Mesenteric fat pad (tissue), 1 donor: ENCODE results near the gene MT1G. TPM values are rescaled to one million over a fixed set of nuclear protein-coding genes. Genes with fewer than 3 reads are reported as not detected.
"Not testable (repeated sequence)": the region's sequence is repeated elsewhere in the genome, so short reads cannot be mapped to it uniquely, and the experiment has no call there.

Source experiments
- DNase-seq: peaks from one replicate; pipeline ENCODE4 v3.0.0-alpha.2; 2020; ENCODE audit warnings: low spot score
- long read RNA-seq: library from polyadenylated mRNA; unstranded; transcript quantifications from one replicate; pipeline ENCODE4 v2.0.0, GENCODE V29; 2020
- total RNA-seq: library from RNA; stranded (reverse); fragmentation: NEBNext Ultra II Directional; extraction: Animal tissue kit (Norgen Biotek cat#: 25700); gene quantifications from one replicate; pipeline ENCODE4 v1.2.1, GENCODE V29; 2021
- donor health status: DM: yes; HTN: yes; CAD: no.

MT1G gene
- 41.5 TPM for total RNA-seq
- long read RNA-seq, partial matches to known transcripts: 0 of 9 reads
- long read RNA-seq, other reads (novel, unspliced or antisense): 9 of 9 reads

DNA sequence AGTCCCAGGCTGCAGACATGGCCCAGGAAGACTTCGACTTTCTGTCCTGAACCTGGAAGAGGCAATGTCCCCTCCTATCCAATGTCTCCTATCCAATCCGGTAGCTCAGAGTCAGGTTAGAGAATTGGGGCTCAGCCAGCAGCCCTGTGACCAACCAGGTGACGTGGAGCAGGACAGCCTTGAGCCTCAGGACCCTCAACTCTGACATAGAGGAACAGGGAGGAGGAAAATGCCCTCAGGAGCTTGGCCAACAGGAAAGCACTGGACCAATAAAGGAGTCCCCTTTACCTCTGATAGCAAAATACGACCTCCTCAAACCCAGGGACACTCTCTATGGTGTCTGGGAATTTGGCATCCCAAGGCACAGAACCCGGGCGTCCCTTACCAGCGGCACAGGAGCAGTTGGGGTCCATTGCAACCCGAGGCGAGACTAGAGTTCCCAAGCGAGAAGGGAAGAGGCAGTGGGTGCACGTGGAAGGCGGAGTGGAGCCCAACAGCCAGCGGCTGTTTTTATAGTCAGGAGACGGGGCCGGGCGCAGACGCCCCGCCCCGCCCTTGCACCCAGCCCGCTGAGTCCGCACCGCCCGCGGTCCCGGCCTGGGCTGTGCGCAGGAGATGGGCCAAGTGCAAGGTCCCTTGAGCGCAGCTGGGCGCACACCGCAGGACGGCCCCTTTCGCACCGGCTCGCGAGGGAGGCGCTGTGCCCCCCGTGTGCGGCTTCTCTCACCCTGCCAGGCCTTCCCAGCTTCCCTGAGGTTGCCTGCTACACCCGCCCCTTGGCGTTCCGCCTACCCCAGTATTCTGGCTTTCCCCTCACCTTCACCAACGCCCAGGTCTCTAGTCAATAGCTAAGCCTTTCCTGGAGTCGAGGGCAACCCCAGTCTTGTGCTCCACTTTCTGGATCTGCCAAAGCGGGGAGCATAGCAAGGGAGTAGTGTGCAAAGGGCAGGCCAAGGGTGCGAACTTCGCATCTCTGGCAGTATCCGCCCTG, at the start of gene MT1G:
Gene MT1G (minus strand): TSS at position 485 of the 991 bp plus-strand sequence. CDS start 72 bp downstream, at position 413.
- DNase-seq: no peak

DNA sequence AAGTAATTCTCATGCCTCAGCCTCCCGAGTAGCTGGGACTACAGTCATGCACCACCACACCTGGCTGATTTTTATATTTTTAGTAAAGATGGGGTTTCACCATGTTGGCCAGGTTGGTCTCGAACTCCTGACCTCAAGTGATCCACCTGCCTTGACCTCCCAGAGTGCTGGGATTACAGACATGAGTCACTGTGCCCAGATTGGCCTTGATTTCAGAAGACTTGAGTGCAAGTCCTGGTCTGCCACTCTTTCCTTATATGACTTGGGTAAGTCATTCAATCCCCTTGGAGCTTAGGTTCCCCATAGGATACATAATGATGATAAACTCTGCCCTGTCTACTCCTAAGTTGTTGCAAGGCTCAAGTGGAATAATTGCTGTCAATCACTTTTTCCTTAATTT, 49.7 kb upstream of the MT1G start:
- not testable (repeated sequence) for DNase-seq

DNA sequence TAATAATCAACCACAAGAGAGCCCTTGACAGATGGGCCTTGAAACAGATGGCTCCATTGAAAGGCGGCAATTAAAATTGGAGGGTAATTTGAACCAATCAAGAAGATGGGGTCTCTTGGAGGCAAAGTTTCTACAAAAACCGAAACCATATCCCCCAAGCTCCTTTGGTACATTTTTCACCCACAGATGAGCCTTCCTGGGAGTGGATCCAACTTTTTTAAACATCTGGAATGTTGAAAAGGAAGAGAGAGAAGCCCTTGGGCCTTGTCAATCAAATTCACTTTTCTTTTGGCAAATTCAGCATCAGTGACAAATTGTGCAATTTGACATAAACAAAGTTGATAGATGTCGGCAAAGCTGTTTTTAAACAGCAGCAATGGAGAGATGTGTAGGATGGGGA, 48.9 kb upstream of the MT1G start:
- no peak for DNase-seq

- no peak for DNase-seq
Observed at GRCh38 chr16:56715126-56715525, 47.3 kb upstream of the MT1G start.

GRCh38 chr16:56713794-56714193, 45.9 kb upstream of the MT1G start:
- DNase-seq: no peak

DNA sequence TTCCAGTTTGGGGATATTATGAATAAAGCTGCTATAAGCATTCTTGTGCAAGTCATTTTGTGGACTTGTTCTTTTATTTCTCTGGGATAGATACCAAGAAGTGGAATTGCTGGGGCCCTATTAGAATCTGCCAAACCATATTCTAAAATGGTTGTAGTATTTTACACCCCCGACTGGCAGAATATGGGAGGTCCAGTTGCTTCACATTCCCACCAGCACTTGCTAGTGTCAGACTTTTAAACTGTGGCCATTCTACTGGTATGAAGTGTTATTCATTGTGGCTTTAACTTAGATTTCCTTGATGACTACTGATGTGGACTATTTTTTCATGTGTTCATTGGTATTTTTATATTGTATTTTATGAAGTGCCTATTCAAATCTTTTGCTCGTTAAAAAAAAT, 44.0 kb upstream of the MT1G start:
- no peak for DNase-seq

- no peak for DNase-seq
Observed at GRCh38 chr16:56710181-56710737, 42.4 kb upstream of the MT1G start.

DNA sequence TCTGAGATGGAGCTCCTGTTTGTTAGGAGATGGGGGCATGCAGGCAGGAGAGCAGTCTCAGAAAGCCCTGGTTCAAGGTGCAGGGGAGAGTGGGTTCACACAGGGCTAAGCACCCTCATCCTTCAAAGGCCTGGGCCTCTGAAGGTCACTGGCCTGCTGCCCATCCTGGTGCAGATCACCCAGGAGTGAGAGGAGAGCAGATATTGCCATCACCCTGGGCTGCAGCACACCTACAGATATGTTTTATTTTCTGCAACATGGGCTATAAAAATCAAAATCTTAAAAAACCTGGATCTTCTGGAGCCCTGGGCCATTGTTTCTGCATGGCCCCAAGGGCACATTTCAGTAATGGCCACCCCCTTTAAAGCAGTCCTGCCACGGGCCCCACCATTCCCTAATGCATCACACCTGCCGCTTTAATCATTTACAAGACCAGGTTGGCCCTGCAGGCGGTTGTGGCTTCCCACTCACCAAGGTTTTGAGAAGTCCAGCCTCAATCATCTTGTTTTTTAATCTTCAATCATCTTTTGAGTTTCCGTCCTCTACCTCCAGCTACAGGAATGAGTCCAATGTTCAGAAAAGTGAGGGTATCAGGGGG, 41.7 kb upstream of the MT1G start:
- DNase-seq: no peak

GRCh38 chr16:56708525-56709442, 40.9 kb upstream of the MT1G start:
- no peak for DNase-seq

DNA sequence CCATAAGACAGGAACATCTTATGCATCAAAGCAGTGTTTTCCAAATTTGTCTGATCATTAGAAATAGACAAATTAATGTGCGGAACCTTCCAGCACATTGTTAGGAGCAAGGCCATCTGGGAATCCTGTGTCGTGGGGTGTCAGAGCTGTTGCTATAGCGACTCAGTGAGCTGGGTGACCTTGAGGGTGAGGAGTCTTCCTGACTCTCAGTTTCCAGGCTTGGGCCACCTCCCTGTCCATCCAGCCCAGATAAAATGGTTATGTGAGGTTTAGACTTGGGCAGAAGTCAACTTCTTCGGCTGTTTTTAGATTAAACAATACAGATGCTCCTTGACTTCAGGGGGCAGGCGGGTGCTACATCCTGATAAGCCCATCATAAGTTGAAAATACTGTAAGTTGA, 35.0 kb upstream of the MT1G start:
- no peak for DNase-seq

GRCh38 chr16:56701534-56701933, 33.7 kb upstream of the MT1G start:
- DNase-seq: no peak

DNA sequence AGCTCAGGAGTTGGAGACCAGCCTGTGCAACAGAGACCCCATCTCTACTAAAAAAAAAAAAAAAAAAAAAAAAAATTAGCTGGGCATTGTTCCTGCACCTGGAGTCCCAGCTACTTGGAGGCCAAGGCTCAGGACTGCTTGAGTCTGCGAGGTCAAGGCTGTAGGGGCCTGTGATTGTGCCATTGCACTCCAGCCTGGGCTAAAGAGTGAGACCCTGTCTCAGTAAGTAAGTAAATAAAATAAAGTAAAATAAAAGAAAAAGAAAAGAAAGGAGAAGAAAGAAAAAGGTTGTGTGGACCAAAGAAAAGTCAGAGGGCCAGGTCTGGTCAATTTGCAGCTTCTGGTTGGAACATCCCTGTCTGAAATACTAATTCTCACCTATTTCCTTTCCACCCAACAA, 32.8 kb upstream of the MT1G start:
- no peak for DNase-seq

DNA sequence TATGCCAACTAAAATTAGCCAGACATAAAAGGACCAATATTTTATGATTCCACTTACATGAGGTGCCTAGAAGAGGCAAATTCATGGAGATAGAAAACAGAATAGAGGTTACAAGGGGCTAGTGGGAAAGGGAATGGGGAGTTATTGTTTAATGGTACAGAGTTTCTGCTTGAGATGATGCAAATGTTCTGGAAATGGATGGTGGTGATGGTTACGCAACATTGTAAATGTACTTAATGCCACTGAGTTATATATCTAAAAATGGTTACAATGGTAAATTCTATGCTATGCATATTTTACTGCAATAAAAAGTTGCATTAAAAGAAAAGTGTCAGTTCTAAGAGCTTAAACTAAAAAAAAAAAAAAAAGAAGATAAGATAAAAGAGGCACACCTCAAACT, 32.3 kb upstream of the MT1G start:
- no peak for DNase-seq

- peak; percentile 55 for DNase-seq
Observed at GRCh38 chr16:56697456-56698155, 29.7 kb upstream of the MT1G start.

DNA sequence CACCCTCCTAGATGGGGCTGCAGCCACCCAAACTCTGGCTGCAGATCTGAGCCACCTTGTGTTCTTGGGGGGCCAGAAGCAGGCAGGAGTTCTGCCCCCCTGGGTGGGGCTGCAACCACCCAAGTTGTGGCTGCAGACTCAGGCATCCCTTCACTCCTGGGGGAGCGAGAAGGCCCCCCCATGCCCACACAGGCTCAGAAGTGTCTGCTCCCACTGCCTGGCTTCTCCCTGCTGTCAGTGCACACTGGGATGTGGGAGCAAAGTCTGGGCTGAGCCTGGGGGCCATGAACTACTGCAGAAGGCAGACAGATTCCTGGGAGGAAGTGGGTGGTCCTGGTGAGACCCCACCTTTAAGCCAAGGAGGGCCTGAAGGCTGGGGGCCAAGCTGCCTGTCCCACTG, 27.4 kb upstream of the MT1G start:
- peak; percentile 67 for DNase-seq

DNA sequence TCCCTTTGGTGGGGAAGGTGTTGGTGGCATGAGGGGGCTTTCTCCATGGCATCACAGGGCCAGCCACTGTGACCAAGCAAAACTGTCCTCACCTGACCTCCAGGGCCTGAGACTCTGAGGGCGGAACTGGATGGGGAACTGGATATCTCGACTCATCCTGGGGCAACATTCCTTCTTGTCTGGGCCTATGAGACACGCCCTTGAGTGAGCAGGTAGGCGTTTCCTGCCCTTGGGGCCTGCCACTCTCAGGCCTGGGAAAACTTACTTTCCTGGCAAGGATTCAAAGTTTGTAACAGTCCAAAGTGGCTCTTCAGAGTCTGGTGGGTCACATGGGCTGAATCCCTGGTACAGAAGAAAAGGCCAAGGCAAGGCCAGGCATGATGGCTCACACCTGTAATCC, 24.0 kb upstream of the MT1G start:
- no peak for DNase-seq

DNA sequence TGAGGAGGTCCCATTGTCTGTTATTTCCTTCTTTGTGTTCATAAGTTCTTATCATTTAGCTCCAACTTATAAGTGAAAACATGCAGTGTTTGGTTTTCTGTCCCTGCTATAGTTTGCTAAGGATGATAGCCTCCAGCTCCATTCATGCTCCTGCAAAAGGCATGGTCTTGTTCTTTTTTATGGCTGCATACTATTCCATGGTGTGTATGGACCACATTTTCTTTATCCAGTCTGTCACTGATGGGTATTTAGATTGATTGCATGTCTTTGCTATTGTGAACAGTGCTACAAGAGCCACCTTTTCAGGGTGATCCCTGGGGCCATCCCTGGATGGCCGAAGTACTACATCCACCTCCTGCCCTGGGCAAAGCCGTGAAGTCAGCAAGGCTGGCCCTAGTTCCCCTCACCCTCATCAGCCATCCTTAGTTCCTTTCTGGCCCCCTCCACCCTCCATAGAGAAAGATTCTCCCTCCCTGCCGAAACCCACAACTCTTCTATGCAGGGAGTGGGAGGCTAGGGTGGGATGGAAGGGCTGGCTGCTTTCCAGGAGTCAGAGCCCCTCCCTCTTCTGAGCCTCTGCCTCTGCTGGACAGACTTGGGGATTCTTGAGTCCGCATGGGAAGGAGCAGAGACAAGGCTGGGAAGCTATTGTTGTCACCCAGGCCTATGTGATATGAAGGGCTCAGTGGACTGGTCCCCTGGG, 22.7 kb upstream of the MT1G start:
- no peak for DNase-seq

DNA sequence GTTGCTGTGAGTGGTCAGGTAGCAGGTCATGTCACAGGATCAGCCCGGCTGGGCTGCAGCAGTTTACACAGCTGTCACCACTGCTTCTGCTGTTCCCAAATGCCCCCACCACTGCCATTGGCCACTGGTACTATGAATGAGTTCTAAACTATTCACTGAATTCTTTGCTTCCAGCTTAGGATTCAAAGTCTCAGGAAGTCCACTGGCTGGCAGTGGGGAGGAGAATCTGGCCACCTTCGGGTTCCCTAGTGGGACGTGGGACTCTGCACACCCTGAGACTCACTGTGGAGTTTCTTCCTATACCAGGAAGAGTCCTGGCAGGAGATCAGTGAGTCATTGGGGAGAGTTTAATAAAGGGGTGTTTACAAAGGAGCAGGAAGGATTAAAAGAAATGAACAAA, 21.3 kb upstream of the MT1G start:
- DNase-seq: no peak

DNA sequence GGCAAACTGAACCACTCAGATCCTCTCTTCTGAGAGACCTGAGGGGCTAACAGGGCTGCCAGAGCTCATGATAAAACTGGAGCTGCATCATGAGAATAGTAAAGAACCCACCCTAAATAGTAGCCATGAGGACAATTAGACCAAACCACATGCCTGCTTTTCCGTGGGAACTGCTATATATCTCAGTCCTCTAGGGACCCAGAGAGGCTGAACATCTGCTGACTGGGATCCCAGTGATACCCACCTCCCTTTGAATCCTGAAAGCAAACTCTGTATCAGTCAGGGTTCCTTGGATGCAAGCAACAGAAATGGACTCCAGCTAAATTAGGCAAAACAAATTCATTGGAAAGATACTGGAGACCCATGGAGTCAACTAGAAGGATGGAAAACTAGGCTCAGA, 20.9 kb upstream of the MT1G start:
- no peak for DNase-seq

- DNase-seq: no peak
Observed at GRCh38 chr16:56686758-56687157, 18.9 kb upstream of the MT1G start.
